Sigmoid colon (tissue), 7 donors: ENCODE results near the gene NFE2L3. TPM values are rescaled to one million over a fixed set of nuclear protein-coding genes. Genes with fewer than 3 reads are reported as not detected.

Experiments used
- DNase-seq: peaks from one replicate; pipeline ENCODE4 v3.0.0-alpha.2; 2019
- H3K27ac ChIP-seq, 4 donors: fragments of 200-600 bp; sonication (generic); one replicate each; pipeline ENCODE4 v1.5.1; 2016 to 2019; ENCODE audit warnings: mild to moderate bottlenecking in 1 of 4
- H3K27me3 ChIP-seq, 3 donors: fragments of 200-600 bp; sonication (generic); one replicate each; pipeline ENCODE4 v1.5.1; 2019; ENCODE audit warnings: mild to moderate bottlenecking in 1 of 3
- H3K36me3 ChIP-seq, 4 donors: fragments of 200-600 bp; sonication (generic); one replicate each; pipeline ENCODE4 v1.5.1; 2016 to 2019
- H3K4me1 ChIP-seq, 4 donors: fragments of 200-600 bp; sonication (generic); one replicate each; pipeline ENCODE4 v1.5.1; 2017 to 2019
- H3K4me3 ChIP-seq, 4 donors: fragments of 200-600 bp; sonication (generic); one replicate each; pipeline ENCODE4 v1.5.1; 2017 to 2019; ENCODE audit warnings: mild to moderate bottlenecking in 2 of 4, moderate library complexity in 1 of 4
- H3K9me3 ChIP-seq, 4 donors: fragments of 200-600 bp in 3 of 4; sonication (generic) in 3 of 4; one replicate each; pipeline versions ENCODE4 v1.5.1 to v1.6.1; 2013 to 2019
- CTCF ChIP-seq, 4 experiments: fragments of 450-650 bp in 3 of 4; fragments of 200-600 bp in 1 of 4; IDR thresholded peaks; one replicate each; pipeline ENCODE4 v1.5.1; 2016 to 2019; ENCODE audit warnings: antibody characterized with exemption in 4 of 4, mild to moderate bottlenecking in 3 of 4, moderate library complexity in 2 of 4
- EP300 ChIP-seq, 4 donors: sonication (generic); formaldehyde crosslinking; IDR thresholded peaks; one replicate each; pipeline ENCODE4 v1.6.1; 2017; ENCODE audit warnings: antibody characterized with exemption in 4 of 4
- POLR2A ChIP-seq, 2 donors: fragments of 450-650 bp; IDR thresholded peaks; one replicate each; pipeline ENCODE4 v1.6.1; 2016; ENCODE audit warnings: antibody characterized with exemption in 2 of 2, mild to moderate bottlenecking in 2 of 2, moderate library complexity in 2 of 2
- POLR2AphosphoS5 ChIP-seq, 4 donors: sonication (generic); formaldehyde crosslinking; IDR thresholded peaks; one replicate each; pipeline ENCODE4 v1.6.1; 2017; ENCODE audit warnings: antibody characterized with exemption in 4 of 4
- WGBS, 2 donors: extraction: QIAGEN DNeasy Blood & Tissue Kit; methylation state at CpG; one replicate each; pipeline ENCODE4 v1.1.7; 2013; 5-methylcytosine and 5-hydroxymethylcytosine counted together
- intact Hi-C: fragments of 100-400 bp; cut with DNase I; formaldehyde crosslinking; loops from one replicate; pipeline ENCODE4 v1.15.1; 2023
- polyA plus RNA-seq, 3 donors: library from polyadenylated mRNA; stranded (reverse); fragments of 200-250 nt; gene quantifications; one replicate each; pipeline ENCODE4 v1.2.3, GENCODE V29; 2013
- total RNA-seq, 4 donors: library from RNA; depleted of rRNA; stranded (reverse); fragments of >200 nt; gene quantifications; one replicate each; pipeline ENCODE4 v1.1.0, GENCODE V29; 2016
- donor health status: healthy with polysubstance abuse.
- donor health status: Bipolar disorder and iron deficiency.
- donor health status: healthy.

The NFE2L3 gene
- total and polyA plus RNA-seq, 7 donors, result 0.55 to 15.0 (median 1.9) TPM

- peaks cover 0 to 42% (median 33%) of the 10 kb centered on the region in 4 donors for H3K4me1 ChIP-seq
- no peak overlapping the region for H3K4me3 ChIP-seq
- 76 to 87% methylated on average over 3 of the region's 3 CpGs for WGBS, 2 donors
- peaks cover 26 to 83% (median 56%) of the 10 kb centered on the region in 4 donors for H3K36me3 ChIP-seq
- DNase-seq, result no peak
- TF ChIP-seq POLR2A (IDR thresholded peaks at IDR 0.05), result no peak
- no peak for TF ChIP-seq EP300 (IDR thresholded peaks at IDR 0.05)
- no peak for TF ChIP-seq CTCF (IDR thresholded peaks at IDR 0.05)
- TF ChIP-seq POLR2AphosphoS5 (IDR thresholded peaks at IDR 0.05), result no peak
- no peaks in the 10 kb centered on the region for H3K27me3 ChIP-seq
- intact Hi-C loops, result no loop called here
- no peaks in the 10 kb centered on the region for H3K9me3 ChIP-seq
- no peak overlapping the region for H3K27ac ChIP-seq
Observed at GRCh38 chr7:26189697-26190096, 37.7 kb downstream of the NFE2L3 start.

GRCh38 chr7:26190417-26190869 lies 38.4 kb downstream of the NFE2L3 start:
- 63 to 90% methylated on average over 1 of the region's 1 CpG for WGBS, 2 donors
- H3K27ac ChIP-seq, result no peak overlapping the region
- intact Hi-C loops, result no loop called here
- DNase-seq, result no peak
- no peaks in the 10 kb centered on the region for H3K9me3 ChIP-seq
- no peak overlapping the region for H3K4me3 ChIP-seq
- no peaks in the 10 kb centered on the region for H3K27me3 ChIP-seq
- peaks cover 30 to 90% (median 61%) of the 10 kb centered on the region in 4 donors for H3K36me3 ChIP-seq
- H3K4me1 ChIP-seq, result peaks cover 0 to 49% (median 39%) of the 10 kb centered on the region in 4 donors
- TF ChIP-seq CTCF (IDR thresholded peaks at IDR 0.05) (no peak), POLR2AphosphoS5 (IDR thresholded peaks at IDR 0.05) (no peak), POLR2A (IDR thresholded peaks at IDR 0.05) (no peak), EP300 (IDR thresholded peaks at IDR 0.05) (no peak)

GRCh38 chr7:26191233-26191973 lies 39.4 kb downstream of the NFE2L3 start:
- Histone ChIP-seq H3K4me3 (no peak overlapping the region), H3K9me3 (no peaks in the 10 kb centered on the region), H3K27me3 (no peaks in the 10 kb centered on the region), H3K4me1 (peaks cover 0 to 59% (median 49%) of the 10 kb centered on the region in 4 donors), H3K27ac (no peak overlapping the region), H3K36me3 (peaks cover 34 to 96% (median 70%) of the 10 kb centered on the region in 4 donors)
- DNase-seq, result no peak
- 69 to 79% methylated on average over 7 of the region's 7 CpGs for WGBS, 2 donors
- intact Hi-C loops, result no loop called here
- no peak for TF ChIP-seq POLR2AphosphoS5 (IDR thresholded peaks at IDR 0.05)
- no peak for TF ChIP-seq POLR2A (IDR thresholded peaks at IDR 0.05)
- no peak for TF ChIP-seq EP300 (IDR thresholded peaks at IDR 0.05)
- no peak for TF ChIP-seq CTCF (IDR thresholded peaks at IDR 0.05)

- TF ChIP-seq POLR2A (IDR thresholded peaks at IDR 0.05), result no peak
- no peak for TF ChIP-seq POLR2AphosphoS5 (IDR thresholded peaks at IDR 0.05)
- no peak for TF ChIP-seq CTCF (IDR thresholded peaks at IDR 0.05)
- no peak for TF ChIP-seq EP300 (IDR thresholded peaks at IDR 0.05)
- intact Hi-C loops, result no loop called here
- Histone ChIP-seq H3K4me3 (no peak overlapping the region), H3K27me3 (no peaks in the 10 kb centered on the region), H3K36me3 (peaks cover 40 to 99% (median 75%) of the 10 kb centered on the region in 4 donors), H3K27ac (no peak overlapping the region), H3K9me3 (no peaks in the 10 kb centered on the region), H3K4me1 (peaks cover 0 to 65% (median 55%) of the 10 kb centered on the region in 4 donors)
- no peak for DNase-seq
- 73 to 84% methylated on average over 1 of the region's 1 CpG for WGBS, 2 donors
Observed at GRCh38 chr7:26191974-26192479, 40.0 kb downstream of the NFE2L3 start.
